Central memory CD4-positive, alpha-beta T cell (primary cell): ENCODE data around the gene SORBS2.

ENCODE experiments used
- DNase-seq: peaks from one replicate; pipeline ENCODE4 v3.0.0; 2022

SORBS2 gene

GRCh38 chr4:185835814-185836213, 23.8 kb upstream of the SORBS2 start:
- DNase-seq = no peak

GRCh38 chr4:185835336-185835735, 23.3 kb upstream of the SORBS2 start:
- DNase-seq = no peak

GRCh38 chr4:185834778-185835177, 22.8 kb upstream of the SORBS2 start:
- no peak for DNase-seq

GRCh38 chr4:185834088-185834487, 22.1 kb upstream of the SORBS2 start:
- DNase-seq = no peak

- DNase-seq = no peak
Observed at GRCh38 chr4:185833055-185833598, 21.1 kb upstream of the SORBS2 start.

GRCh38 chr4:185831125-185831815, 19.3 kb upstream of the SORBS2 start:
- no peak for DNase-seq

GRCh38 chr4:185830263-185830994, 18.4 kb upstream of the SORBS2 start:
- no peak for DNase-seq

- no peak for DNase-seq
Observed at GRCh38 chr4:185826381-185826780, 14.4 kb upstream of the SORBS2 start.

- DNase-seq = no peak
Observed at GRCh38 chr4:185825737-185826136, 13.7 kb upstream of the SORBS2 start.

- DNase-seq = no peak
Observed at GRCh38 chr4:185822791-185823190, 10.8 kb upstream of the SORBS2 start.

GRCh38 chr4:185821029-185821419, 9.0 kb upstream of the SORBS2 start:
- DNase-seq = no peak

- DNase-seq = no peak
Observed at GRCh38 chr4:185820146-185821028, 8.4 kb upstream of the SORBS2 start.

- no peak for DNase-seq
Observed at GRCh38 chr4:185819144-185819543, 7.2 kb upstream of the SORBS2 start.

GRCh38 chr4:185817403-185817818, 5.4 kb upstream of the SORBS2 start:
- no peak for DNase-seq

GRCh38 chr4:185813133-185813532, 1.1 kb upstream of the SORBS2 start:
- DNase-seq = no peak

GRCh38 chr4:185810746-185811508, 1.1 kb downstream of the SORBS2 start:
- no peak for DNase-seq

GRCh38 chr4:185809533-185810071, 2.4 kb downstream of the SORBS2 start:
- no peak for DNase-seq

GRCh38 chr4:185809121-185809520, 2.9 kb downstream of the SORBS2 start:
- DNase-seq = no peak

- no peak for DNase-seq
Observed at GRCh38 chr4:185805979-185806378, 6.0 kb downstream of the SORBS2 start.

- DNase-seq = no peak
Observed at GRCh38 chr4:185805262-185805802, 6.7 kb downstream of the SORBS2 start.

- DNase-seq = no peak
Observed at GRCh38 chr4:185803022-185803421, 9.0 kb downstream of the SORBS2 start.

GRCh38 chr4:185801471-185801870, 10.5 kb downstream of the SORBS2 start:
- DNase-seq = no peak
